GM15510 (cell line): ENCODE measurements around the gene ANKRD52.

Experiments used
- POLR2A ChIP-seq: IDR thresholded peaks from 3 replicates; pipeline ENCODE4 v1.6.1; 2011; ENCODE audit warnings: borderline replicate concordance; ENCODE audit not compliant: insufficient read length; ENCODE audit errors: extremely low read depth

ANKRD52 gene

GRCh38 chr12:56212361-56212760 lies 45.8 kb downstream of the ANKRD52 start:
- TF ChIP-seq POLR2A, result no peak

- TF ChIP-seq POLR2A, result no peak
These were observed 50.2 kb downstream of the ANKRD52 start for GRCh38 chr12:56208006-56208405.

- no peak for TF ChIP-seq POLR2A
These were observed 51.6 kb downstream of the ANKRD52 start for GRCh38 chr12:56206452-56207166.

GRCh38 chr12:56205445-56205844 lies 52.7 kb downstream of the ANKRD52 start:
- no peak for TF ChIP-seq POLR2A

- TF ChIP-seq POLR2A, result no peak
These were observed 53.9 kb downstream of the ANKRD52 start for GRCh38 chr12:56204275-56204674.

GRCh38 chr12:56202838-56203237 lies 55.3 kb downstream of the ANKRD52 start:
- TF ChIP-seq POLR2A, result no peak

- no peak for TF ChIP-seq POLR2A
These were observed 55.8 kb downstream of the ANKRD52 start for GRCh38 chr12:56202366-56202765.

- TF ChIP-seq POLR2A, result no peak
These were observed 59.3 kb downstream of the ANKRD52 start for GRCh38 chr12:56198836-56199235.

GRCh38 chr12:56197921-56198635 lies 60.1 kb downstream of the ANKRD52 start:
- no peak for TF ChIP-seq POLR2A

- no peak for TF ChIP-seq POLR2A
These were observed 65.1 kb downstream of the ANKRD52 start for GRCh38 chr12:56193025-56193578.

GRCh38 chr12:56192582-56192981 lies 65.6 kb downstream of the ANKRD52 start:
- no peak for TF ChIP-seq POLR2A

- no peak for TF ChIP-seq POLR2A
These were observed 67.5 kb downstream of the ANKRD52 start for GRCh38 chr12:56190695-56191155.

GRCh38 chr12:56189918-56190694 lies 68.1 kb downstream of the ANKRD52 start:
- no peak for TF ChIP-seq POLR2A

- peak; percentile 59 for TF ChIP-seq POLR2A
These were observed 68.9 kb downstream of the ANKRD52 start, which contains the start of gene SMARCC2 for GRCh38 chr12:56189099-56189917. Gene SMARCC2, minus strand, starts transcription at chr12:56189483. Its CDS starts 22 bp downstream, at chr12:56189461.
